ENCODE data around the gene ASTL. TPM values are rescaled to one million over a fixed set of nuclear protein-coding genes. Genes with fewer than 3 reads are reported as not detected.

ASTL gene
- total and polyA plus RNA-seq, 2 of the 13 experiments (the other 11 are each of a cell fraction or from before 2014, with no cell fraction given) = not detected

DNA sequence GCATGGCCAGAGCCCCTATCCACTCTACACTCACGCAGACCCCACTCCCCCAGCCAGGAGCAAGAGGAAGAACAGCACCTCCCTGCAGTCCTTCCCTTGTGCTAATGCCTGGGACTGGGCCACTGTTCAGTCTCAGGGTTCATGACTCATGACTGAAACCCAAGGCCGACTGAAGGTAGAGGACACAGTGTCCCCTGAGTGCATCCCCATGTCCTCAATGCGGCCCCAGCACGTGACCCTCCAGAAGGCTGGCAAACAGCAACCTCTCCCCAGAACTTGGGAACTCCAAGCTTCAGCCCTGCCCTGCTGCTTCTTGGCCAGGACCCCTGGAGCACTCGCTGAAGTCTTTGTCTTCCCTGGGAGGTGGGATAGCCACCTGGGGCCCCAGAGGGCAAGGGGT lies 15.9 kb downstream of the ASTL start (continued):
- TF ChIP-seq, protein P1, sequence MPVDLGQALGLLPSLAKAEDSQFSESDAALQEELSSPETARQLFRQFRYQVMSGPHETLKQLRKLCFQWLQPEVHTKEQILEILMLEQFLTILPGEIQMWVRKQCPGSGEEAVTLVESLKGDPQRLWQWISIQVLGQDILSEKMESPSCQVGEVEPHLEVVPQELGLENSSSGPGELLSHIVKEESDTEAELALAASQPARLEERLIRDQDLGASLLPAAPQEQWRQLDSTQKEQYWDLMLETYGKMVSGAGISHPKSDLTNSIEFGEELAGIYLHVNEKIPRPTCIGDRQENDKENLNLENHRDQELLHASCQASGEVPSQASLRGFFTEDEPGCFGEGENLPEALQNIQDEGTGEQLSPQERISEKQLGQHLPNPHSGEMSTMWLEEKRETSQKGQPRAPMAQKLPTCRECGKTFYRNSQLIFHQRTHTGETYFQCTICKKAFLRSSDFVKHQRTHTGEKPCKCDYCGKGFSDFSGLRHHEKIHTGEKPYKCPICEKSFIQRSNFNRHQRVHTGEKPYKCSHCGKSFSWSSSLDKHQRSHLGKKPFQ (CRISPR knock-in tag; IDR thresholded peaks at IDR 0.05; ENCODE audit: insufficient replicate concordance) = no peak
- TF ChIP-seq, protein P2, sequence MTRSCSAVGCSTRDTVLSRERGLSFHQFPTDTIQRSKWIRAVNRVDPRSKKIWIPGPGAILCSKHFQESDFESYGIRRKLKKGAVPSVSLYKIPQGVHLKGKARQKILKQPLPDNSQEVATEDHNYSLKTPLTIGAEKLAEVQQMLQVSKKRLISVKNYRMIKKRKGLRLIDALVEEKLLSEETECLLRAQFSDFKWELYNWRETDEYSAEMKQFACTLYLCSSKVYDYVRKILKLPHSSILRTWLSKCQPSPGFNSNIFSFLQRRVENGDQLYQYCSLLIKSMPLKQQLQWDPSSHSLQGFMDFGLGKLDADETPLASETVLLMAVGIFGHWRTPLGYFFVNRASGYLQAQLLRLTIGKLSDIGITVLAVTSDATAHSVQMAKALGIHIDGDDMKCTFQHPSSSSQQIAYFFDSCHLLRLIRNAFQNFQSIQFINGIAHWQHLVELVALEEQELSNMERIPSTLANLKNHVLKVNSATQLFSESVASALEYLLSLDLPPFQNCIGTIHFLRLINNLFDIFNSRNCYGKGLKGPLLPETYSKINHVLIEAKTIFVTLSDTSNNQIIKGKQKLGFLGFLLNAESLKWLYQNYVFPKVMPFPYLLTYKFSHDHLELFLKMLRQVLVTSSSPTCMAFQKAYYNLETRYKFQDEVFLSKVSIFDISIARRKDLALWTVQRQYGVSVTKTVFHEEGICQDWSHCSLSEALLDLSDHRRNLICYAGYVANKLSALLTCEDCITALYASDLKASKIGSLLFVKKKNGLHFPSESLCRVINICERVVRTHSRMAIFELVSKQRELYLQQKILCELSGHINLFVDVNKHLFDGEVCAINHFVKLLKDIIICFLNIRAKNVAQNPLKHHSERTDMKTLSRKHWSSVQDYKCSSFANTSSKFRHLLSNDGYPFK (CRISPR knock-in tag; IDR thresholded peaks at IDR 0.05; ENCODE audit: borderline replicate concordance) = no peak

DNA sequence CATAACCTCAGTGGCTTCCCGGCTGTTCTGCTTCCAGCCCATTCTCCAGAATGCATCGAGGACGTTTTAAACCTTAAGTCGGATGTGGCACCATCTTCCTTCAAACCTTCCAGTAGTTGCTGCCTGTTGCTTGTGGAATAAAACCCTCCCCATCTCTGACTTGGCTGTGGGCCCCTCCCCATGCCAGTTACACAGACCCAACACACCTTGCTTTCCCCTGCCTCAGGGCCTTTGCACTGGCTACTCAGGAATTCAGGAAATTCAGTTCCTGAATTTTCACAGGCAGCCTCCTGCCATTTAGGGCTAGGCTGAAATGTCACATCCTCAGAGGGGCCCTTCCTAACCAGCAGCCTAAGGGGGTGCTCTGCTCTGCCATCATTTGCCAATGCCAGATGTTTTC lies 16.9 kb downstream of the ASTL start:
- no peaks in the 10 kb centered on the region for H3K36me3 ChIP-seq (replicated peaks in 1 of 2; ENCODE audit: control insufficient read depth in 1 of 2, insufficient read depth in 2 of 2, low read length in 2 of 2)
- no peak overlapping the region for H3K4me3 ChIP-seq (replicated peaks in 1 of 3; ENCODE audit: insufficient read depth in 1 of 3, low read depth in 2 of 3, low read length in 3 of 3)
- TF ChIP-seq, protein P3, sequence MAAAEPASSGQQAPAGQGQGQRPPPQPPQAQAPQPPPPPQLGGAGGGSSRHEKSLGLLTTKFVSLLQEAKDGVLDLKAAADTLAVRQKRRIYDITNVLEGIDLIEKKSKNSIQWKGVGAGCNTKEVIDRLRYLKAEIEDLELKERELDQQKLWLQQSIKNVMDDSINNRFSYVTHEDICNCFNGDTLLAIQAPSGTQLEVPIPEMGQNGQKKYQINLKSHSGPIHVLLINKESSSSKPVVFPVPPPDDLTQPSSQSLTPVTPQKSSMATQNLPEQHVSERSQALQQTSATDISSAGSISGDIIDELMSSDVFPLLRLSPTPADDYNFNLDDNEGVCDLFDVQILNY (CRISPR knock-in tag; conservative IDR thresholded peaks at IDR 0.05) = no peak
- TF ChIP-seq MTA1 (CRISPR knock-in tag; IDR thresholded peaks at IDR 0.05; ENCODE audit: borderline replicate concordance) = no peak
- TF ChIP-seq, protein P4, sequence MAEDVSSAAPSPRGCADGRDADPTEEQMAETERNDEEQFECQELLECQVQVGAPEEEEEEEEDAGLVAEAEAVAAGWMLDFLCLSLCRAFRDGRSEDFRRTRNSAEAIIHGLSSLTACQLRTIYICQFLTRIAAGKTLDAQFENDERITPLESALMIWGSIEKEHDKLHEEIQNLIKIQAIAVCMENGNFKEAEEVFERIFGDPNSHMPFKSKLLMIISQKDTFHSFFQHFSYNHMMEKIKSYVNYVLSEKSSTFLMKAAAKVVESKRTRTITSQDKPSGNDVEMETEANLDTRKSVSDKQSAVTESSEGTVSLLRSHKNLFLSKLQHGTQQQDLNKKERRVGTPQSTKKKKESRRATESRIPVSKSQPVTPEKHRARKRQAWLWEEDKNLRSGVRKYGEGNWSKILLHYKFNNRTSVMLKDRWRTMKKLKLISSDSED (CRISPR knock-in tag; IDR thresholded peaks at IDR 0.05) = no peak
- no peak for TF ChIP-seq SP5 (CRISPR knock-in tag; IDR thresholded peaks at IDR 0.05; ENCODE audit: borderline replicate concordance, low read depth)
- H3K27me3 ChIP-seq (ENCODE audit: control insufficient read depth in 1 of 2, insufficient read depth in 2 of 2, low read length in 2 of 2) = peaks cover 23 to 80% of the 10 kb centered on the region in 2 experiments
- H3K9me3 ChIP-seq (ENCODE audit: low read length) = no peaks in the 10 kb centered on the region
- intact Hi-C loops (cut with micrococcal nuclease; ENCODE audit: unreplicated experiment) (no loop called here), in situ Hi-C loops (cut with HindIII; ENCODE audit: extremely low pct_ligation_motif_present, low pct_unique_long_range_greater_than_20kb) (loop anchor here (25.0 kb wide), 2 partner anchors 109 to 284 kb away; no protein-coding TSS in a partner anchor)
- no peak overlapping the region for H3K4me2 ChIP-seq (ENCODE audit: low read depth, low read length)
- POLR2A ChIA-PET = no interaction called here
- ATAC-seq (no peak), FAIRE-seq (no peak), DNase-seq (ENCODE audit: low spot score) (no peak)
- no peak overlapping the region for H2AFZ ChIP-seq (ENCODE audit: low read length)
- H3K9ac ChIP-seq (ENCODE audit: insufficient read depth, low read depth, low read length) = no peak overlapping the region
- no TSS peak for BruUV-seq (replicated peaks)
- CTCF ChIA-PET (ENCODE audit: low intra/inter-chr PET ratio, low total read pairs) = no interaction called here
- WGBS (ENCODE audit: low lambda C conversion rate) = 55% methylated on average over 4 of the region's 4 CpGs
- no peaks in the 10 kb centered on the region for H4K20me1 ChIP-seq (ENCODE audit: insufficient read depth, low read length)
- H3K27ac ChIP-seq (ENCODE audit: extremely low read length, insufficient read depth, low read length) = no peak overlapping the region
- peaks cover 15% of the 10 kb centered on the region; the same call in 1 of the 2 replicates for H3K4me1 ChIP-seq (ENCODE audit: insufficient read depth, low read length)
- H3K79me2 ChIP-seq (ENCODE audit: insufficient read depth, low read length) = no peaks in the 10 kb centered on the region
